ENCODE measurements around the gene LARP6.

LARP6 gene

GRCh38 chr15:70783610-70784022 lies 70.3 kb downstream of the LARP6 start:
- Histone ChIP-seq H3K4me3 (ENCODE audit: insufficient read depth, low read depth, low read length, poor library complexity, severe bottlenecking) (no peak overlapping the region), H3K27me3 (replicated peaks; ENCODE audit: control insufficient read depth, insufficient read depth, low read length, poor library complexity, severe bottlenecking) (no peaks in the 10 kb centered on the region), H3K4me1 (ENCODE audit: control insufficient read depth, insufficient read depth, low read length, poor library complexity, severe bottlenecking) (no peaks in the 10 kb centered on the region), H3K36me3 (ENCODE audit: control insufficient read depth, insufficient read depth, low read length) (no peaks in the 10 kb centered on the region), H3K9me3 (ENCODE audit: control insufficient read depth, low read length) (no peaks in the 10 kb centered on the region), H3K27ac (ENCODE audit: insufficient read depth, low read length, poor library complexity, severe bottlenecking) (no peak overlapping the region)
- no peak for DNase-seq

GRCh38 chr15:70783041-70783440 lies 70.9 kb downstream of the LARP6 start:
- Histone ChIP-seq H3K27me3 (replicated peaks; ENCODE audit: control insufficient read depth, insufficient read depth, low read length, poor library complexity, severe bottlenecking) (no peaks in the 10 kb centered on the region), H3K4me3 (ENCODE audit: insufficient read depth, low read depth, low read length, poor library complexity, severe bottlenecking) (no peak overlapping the region), H3K27ac (ENCODE audit: insufficient read depth, low read length, poor library complexity, severe bottlenecking) (no peak overlapping the region), H3K9me3 (ENCODE audit: control insufficient read depth, low read length) (no peaks in the 10 kb centered on the region), H3K4me1 (ENCODE audit: control insufficient read depth, insufficient read depth, low read length, poor library complexity, severe bottlenecking) (no peaks in the 10 kb centered on the region), H3K36me3 (ENCODE audit: control insufficient read depth, insufficient read depth, low read length) (no peaks in the 10 kb centered on the region)
- no peak for DNase-seq

GRCh38 chr15:70781236-70781635 lies 72.7 kb downstream of the LARP6 start:
- no peaks in the 10 kb centered on the region for H3K4me1 ChIP-seq (ENCODE audit: control insufficient read depth, insufficient read depth, low read length, poor library complexity, severe bottlenecking)
- H3K27ac ChIP-seq (ENCODE audit: insufficient read depth, low read length, poor library complexity, severe bottlenecking): no peak overlapping the region
- no peaks in the 10 kb centered on the region for H3K9me3 ChIP-seq (ENCODE audit: control insufficient read depth, low read length)
- H3K4me3 ChIP-seq (ENCODE audit: insufficient read depth, low read depth, low read length, poor library complexity, severe bottlenecking): no peak overlapping the region
- H3K36me3 ChIP-seq (ENCODE audit: control insufficient read depth, insufficient read depth, low read length): no peaks in the 10 kb centered on the region
- H3K27me3 ChIP-seq (replicated peaks; ENCODE audit: control insufficient read depth, insufficient read depth, low read length, poor library complexity, severe bottlenecking): no peaks in the 10 kb centered on the region
- no peak for DNase-seq

Data from effector memory CD4-positive, alpha-beta T cell (primary cell).